HCT116 (cell line): Measurements from ENCODE around the gene RHOB. TPM values are rescaled to one million over a fixed set of nuclear protein-coding genes. Genes with fewer than 3 reads are reported as not detected.

Experiments
- ATAC-seq: fragments of 200-7000 bp; cut with Tn5 transposase; 2 replicates; pipeline ENCODE4 v1.9.1; 2020; ENCODE audit warnings: mild to moderate bottlenecking, moderate library complexity
- BruUV-seq: library from RNA; stranded (reverse); fragments of 400-500 nt; replicated peaks from 2 replicates; lab custom pipeline; 2021; lab: Mats Ljungman, UMichigan
- CTCF ChIA-PET: fragments of 300-600 bp; sonication (Branson Sonifier 250); formaldehyde crosslinking; loops from one replicate; lab custom pipeline; 2021; ENCODE audit warnings: antibody characterized with exemption; lab: Charles Lee
- POLR2A ChIA-PET: fragments of 300-600, 350-600 bp; sonication (Branson Sonifier 250); formaldehyde crosslinking; loops from one replicate; lab custom pipeline; 2021; ENCODE audit warnings: antibody characterized with exemption; lab: Charles Lee
- RAD21 ChIA-PET, 2 experiments: fragments of 300-600 bp; sonication (Branson Sonifier 250); formaldehyde crosslinking; loops; one replicate each; lab custom pipeline; 2023; ENCODE audit warnings: low total read pairs in 2 of 2; ENCODE audit not compliant: uncharacterized antibody in 2 of 2, unreplicated experiment in 2 of 2, low non-redundant PET in 1 of 2; lab: Charles Lee
- DNase-seq: peaks from one replicate; pipeline ENCODE4 v3.0.0-alpha.2; 2010; ENCODE audit warnings: low read depth, low spot score
- H2AFZ ChIP-seq: fragments of 200-600 bp; shearing (Covaris generic), sonication (generic); 2 replicates; pipeline ENCODE4 v1.6.1; 2017; ENCODE audit warnings: low read depth, mixed run types, mixed read lengths, antibody characterized with exemption, low read length; ENCODE audit not compliant: poor library complexity, severe bottlenecking
- H3K27ac ChIP-seq: 2 replicates; pipeline ENCODE4 v1.5.1; 2012; ENCODE audit warnings: low read depth, low read length
- H3K27me3 ChIP-seq: fragments of 200-600 bp; sonication (generic); 2 replicates; pipeline ENCODE4 v1.6.1; 2016; ENCODE audit warnings: mixed run types, low read length, mixed read lengths; ENCODE audit not compliant: insufficient read depth
- H3K36me3 ChIP-seq, 2 experiments: fragments of 200-500 bp in 1 of 2; fragments of 200-600 bp in 1 of 2; sonication (Bioruptor generic) in 1 of 2; sonication (generic) in 1 of 2; 2 replicates each; pipeline versions ENCODE4 v1.5.1 to v1.6.1; 2014 to 2016; ENCODE audit warnings: low read length in 2 of 2, inconsistent platforms in 1 of 2, mixed read lengths in 1 of 2, mixed run types in 1 of 2; ENCODE audit not compliant: insufficient read depth in 2 of 2, control insufficient read depth in 1 of 2
- H3K4me1 ChIP-seq, 2 experiments: fragments of 200-600 bp in 1 of 2; sonication (generic) in 1 of 2; 2 replicates each; pipeline versions ENCODE4 v1.5.1 to v1.6.1; 2012 to 2017; ENCODE audit warnings: low read length in 2 of 2, inconsistent platforms in 1 of 2, mild to moderate bottlenecking in 1 of 2, mixed read lengths in 1 of 2, mixed run types in 1 of 2, moderate library complexity in 1 of 2; ENCODE audit not compliant: insufficient read depth in 2 of 2, control insufficient read depth in 1 of 2
- H3K4me2 ChIP-seq: fragments of 200-600 bp; sonication (generic); 2 replicates; pipeline ENCODE4 v1.6.1; 2017; ENCODE audit warnings: mixed run types, low read length, mixed read lengths
- H3K4me3 ChIP-seq, 2 experiments: fragments of 200-600 bp in 1 of 2; sonication (generic) in 1 of 2; replicated peaks in 1 of 2; 2 replicates each; pipeline ENCODE4 v1.5.1; 2011 to 2016; ENCODE audit warnings: low read length in 2 of 2, control low read depth in 1 of 2, low read depth in 1 of 2, mild to moderate bottlenecking in 1 of 2, mixed read lengths in 1 of 2, mixed run types in 1 of 2
- H3K79me2 ChIP-seq: fragments of 200-600 bp; sonication (generic); 2 replicates; pipeline ENCODE4 v1.6.1; 2017; ENCODE audit warnings: mild to moderate bottlenecking, mixed run types, low read length, moderate library complexity, mixed read lengths; ENCODE audit not compliant: insufficient read depth
- H3K9ac ChIP-seq: fragments of 200-600 bp; sonication (generic); 2 replicates; pipeline ENCODE4 v1.6.1; 2016; ENCODE audit warnings: low read length, mixed read lengths
- H3K9me2 ChIP-seq: fragments of 200-600 bp; sonication (generic), shearing (Covaris generic); 2 replicates; pipeline ENCODE4 v1.6.1; 2017; ENCODE audit warnings: mixed run types, mild to moderate bottlenecking, moderate library complexity; ENCODE audit not compliant: insufficient read depth
- H3K9me3 ChIP-seq, 2 experiments: fragments of 200-500 bp in 1 of 2; fragments of 200-600 bp in 1 of 2; sonication (Bioruptor generic) in 1 of 2; sonication (generic) in 1 of 2; 2 replicates each; pipeline ENCODE4 v1.6.1; 2014 to 2017; ENCODE audit warnings: low read length in 2 of 2, mixed read lengths in 2 of 2, inconsistent platforms in 1 of 2, low read depth in 1 of 2, mild to moderate bottlenecking in 1 of 2, mixed run types in 1 of 2, moderate library complexity in 1 of 2; ENCODE audit not compliant: control insufficient read depth in 1 of 2, insufficient read depth in 1 of 2
- H4K20me1 ChIP-seq: fragments of 200-600 bp; sonication (generic), shearing (Covaris generic); 2 replicates; pipeline ENCODE4 v1.6.1; 2017; ENCODE audit warnings: mixed run types, mild to moderate bottlenecking, moderate library complexity; ENCODE audit not compliant: insufficient read depth
- ATF3 ChIP-seq: IDR thresholded peaks from 2 replicates; pipeline ENCODE4 v1.6.1; 2012
- CBX3 ChIP-seq: IDR thresholded peaks from 2 replicates; pipeline ENCODE4 v1.6.1; 2012; ENCODE audit warnings: low read depth
- CTCF ChIP-seq, 3 experiments: fragments of 200-600 bp in 1 of 3; sonication (generic) in 1 of 3; IDR thresholded peaks in 2 of 3; conservative IDR thresholded peaks in 1 of 3; 2 replicates each; pipeline ENCODE4 v1.5.1; 2012 to 2017; ENCODE audit warnings: low read depth in 2 of 3, low read length in 2 of 3, antibody characterized with exemption in 1 of 3, borderline replicate concordance in 1 of 3, control low read depth in 1 of 3, mild to moderate bottlenecking in 1 of 3, mixed read lengths in 1 of 3, mixed run types in 1 of 3, moderate library complexity in 1 of 3; ENCODE audit not compliant: insufficient read depth in 1 of 3
- ELF1 ChIP-seq: IDR thresholded peaks from 2 replicates; pipeline ENCODE4 v1.6.1; 2012; ENCODE audit warnings: low read depth, borderline replicate concordance
- FOSL1 ChIP-seq: IDR thresholded peaks from 2 replicates; pipeline ENCODE4 v1.6.1; 2012; ENCODE audit warnings: low read depth
- JUND ChIP-seq: IDR thresholded peaks from 2 replicates; pipeline ENCODE4 v1.6.1; 2012
- MAX ChIP-seq: IDR thresholded peaks from 2 replicates; pipeline ENCODE4 v1.6.1; 2012
- POLR2A ChIP-seq: IDR thresholded peaks from 2 replicates; pipeline ENCODE4 v1.7.0; 2011; ENCODE audit warnings: borderline replicate concordance; ENCODE audit not compliant: insufficient read depth, insufficient read length; ENCODE audit errors: extremely low read depth
- REST ChIP-seq: IDR thresholded peaks from 2 replicates; pipeline ENCODE4 v1.6.1; 2012; ENCODE audit warnings: low read depth
- SP1 ChIP-seq: IDR thresholded peaks from 2 replicates; pipeline ENCODE4 v1.6.1; 2012; ENCODE audit warnings: low read depth
- SRF ChIP-seq: IDR thresholded peaks from 2 replicates; pipeline ENCODE4 v1.6.1; 2012; ENCODE audit warnings: low read depth
- YY1 ChIP-seq: IDR thresholded peaks from 2 replicates; pipeline ENCODE4 v1.6.1; 2011; ENCODE audit warnings: low read length, low read depth, moderate library complexity, mild to moderate bottlenecking; ENCODE audit not compliant: insufficient replicate concordance; ENCODE audit errors: extremely low read depth
- intact Hi-C: fragments of 100-400 bp; cut with micrococcal nuclease; formaldehyde crosslinking; loops from 2 replicates; pipeline ENCODE4 v1.10.0; 2022
- total RNA-seq: library from RNA; stranded (reverse); gene quantifications from one replicate; pipeline ENCODE4 v1.2.1, GENCODE V29; 2021; ENCODE audit not compliant: unreplicated experiment

The RHOB gene
- total RNA-seq, 1 experiment from 2014 or later: 72.9 TPM

GRCh38 chr2:20403774-20404312 lies 43.0 kb upstream of the RHOB start:
- no peaks in the 10 kb centered on the region for H3K9me2 ChIP-seq
- intact Hi-C loops: no loop called here
- TF ChIP-seq SP1 (no peak), YY1 (no peak), POLR2A (no peak), SRF (no peak), MAX (no peak), JUND (no peak), CBX3 (no peak), FOSL1 (no peak), ELF1 (no peak), CTCF (IDR thresholded peaks at IDR 0.05 in 2 of 3, conservative IDR thresholded peaks at IDR 0.05 in 1 of 3; ENCODE audit: borderline replicate concordance in 1 of 3, insufficient read depth in 1 of 3, low read depth in 2 of 3, low read length in 2 of 3) (no peak), ATF3 (no peak), REST (no peak)
- TF ChIP-seq, all 23 proteins: peak for 0
- ChIA-PET RAD21 (no interaction called here), POLR2A (interaction anchor here (2.8 kb wide), 1 partner anchor 43 kb away, joined by 12 read pairs; the partner anchor contains the start of gene RHOB), CTCF (interaction anchor here (0.8 to 1.8 kb wide), 3 partner anchors 8 to 258 kb away, joined by 3 to 9 read pairs (median 5); no protein-coding TSS in a partner anchor)
- no TSS peak for BruUV-seq
- Histone ChIP-seq H3K27me3 (no peaks in the 10 kb centered on the region), H3K9ac (no peak overlapping the region), H3K27ac (no peak overlapping the region), H3K79me2 (no peaks in the 10 kb centered on the region), H4K20me1 (no peaks in the 10 kb centered on the region), H2AFZ (peak overlapping the region; percentile 23), H3K9me3 (0 out of 4 replicates have a peak, but pooled peaks cover 0 to under 1% of the 10 kb centered on the region in 2 experiments), H3K4me2 (no peak overlapping the region), H3K4me1 (peaks cover 0 to 7% of the 10 kb centered on the region in 2 experiments; a peak in 1 of 4 replicates), H3K36me3 (no peaks in the 10 kb centered on the region), H3K4me3 (no peak overlapping the region)
- ATAC-seq (no peak), DNase-seq (no peak)
